DND-41 (cell line): ENCODE measurements around the gene KCNN1.

Source experiments
- CTCF ChIP-seq: IDR thresholded peaks from 2 replicates; pipeline ENCODE4 v1.5.1; 2012; ENCODE audit warnings: borderline replicate concordance, low read length, moderate library complexity, mild to moderate bottlenecking; ENCODE audit not compliant: poor library complexity, severe bottlenecking; ENCODE audit errors: extremely low read depth
- EZH2 ChIP-seq: IDR thresholded peaks from 3 replicates; pipeline ENCODE4 v1.6.1; 2012; ENCODE audit warnings: borderline replicate concordance, low read depth, mild to moderate bottlenecking, moderate library complexity, low read length, inconsistent platforms; ENCODE audit not compliant: severe bottlenecking

DNA sequence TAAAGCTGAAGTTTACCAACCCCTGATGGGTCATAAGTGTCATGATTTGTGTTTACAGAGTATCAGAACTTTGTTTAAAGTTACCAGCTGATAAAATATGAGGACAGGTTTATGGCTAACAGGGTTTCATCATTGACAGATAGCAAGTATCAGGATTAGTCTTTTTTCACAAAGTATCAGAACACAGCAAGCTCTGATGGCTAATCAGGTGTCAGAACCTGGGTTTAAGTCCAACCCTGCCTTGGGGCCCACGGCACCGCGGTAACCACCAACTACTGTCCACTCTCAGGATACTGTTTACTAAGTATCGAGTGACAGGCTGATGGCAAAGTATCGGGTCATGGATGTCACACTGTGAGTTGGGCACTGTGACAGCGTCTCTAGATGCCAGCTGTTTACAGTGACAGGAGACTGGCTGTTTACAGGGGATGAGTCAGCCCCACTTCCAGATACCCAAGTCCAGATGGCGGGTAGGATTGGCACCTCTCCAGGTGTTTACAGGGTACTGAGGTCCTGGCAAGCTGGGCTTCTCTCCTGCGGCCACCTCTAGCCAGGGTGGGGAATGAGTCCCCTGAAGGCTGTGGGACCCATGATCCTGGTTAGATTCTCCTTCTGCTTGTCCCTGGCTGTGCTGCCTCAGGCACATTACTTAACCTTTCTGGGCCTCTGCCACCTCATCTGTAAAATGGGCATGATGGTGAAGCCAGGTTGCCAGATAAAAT, 62.9 kb downstream of the KCNN1 start:
- TF ChIP-seq CTCF (no peak), EZH2 (no peak)
